Embryonic facial prominence (tissue), 1 donor: ENCODE data around the gene MEIS1.

ENCODE experiments used
- DNase-seq: peaks from one replicate; pipeline ENCODE4 v3.0.0-alpha.2; 2016; ENCODE audit errors: extremely low spot score

The MEIS1 gene

GRCh38 chr2:66507673-66508201 lies 72.8 kb downstream of the MEIS1 start:
- DNase-seq = no peak

DNA sequence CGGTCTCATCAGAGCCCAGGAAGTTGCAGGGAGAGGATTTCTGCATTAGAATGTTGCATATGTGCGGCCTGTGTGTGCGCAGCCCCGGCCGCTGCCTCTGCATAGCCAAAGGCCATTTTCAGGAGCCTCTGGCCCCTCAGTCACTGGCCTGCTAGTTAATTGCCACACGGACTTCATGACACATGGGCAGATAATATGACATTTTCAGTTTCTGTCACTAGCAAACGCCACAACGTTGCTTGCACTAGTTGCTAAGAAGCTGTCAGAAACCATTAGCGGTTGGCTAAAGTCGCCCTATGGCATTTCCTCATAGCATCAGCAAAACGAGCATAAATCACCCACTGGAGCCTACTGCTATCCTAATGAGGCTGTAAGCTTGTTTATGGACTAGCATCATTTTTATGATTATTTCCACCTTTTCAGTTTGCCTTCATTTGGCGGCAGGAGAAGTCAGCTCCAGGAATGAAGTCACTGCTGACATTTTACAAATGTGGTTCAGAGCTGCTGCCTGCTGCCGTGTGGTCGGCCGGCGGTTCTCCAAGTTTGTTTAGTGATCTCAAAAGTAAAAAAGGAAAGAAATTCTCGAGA lies 73.7 kb downstream of the MEIS1 start:
- DNase-seq = no peak

- no peak for DNase-seq
Measured at GRCh38 chr2:66509326-66509811, 74.4 kb downstream of the MEIS1 start.

DNA sequence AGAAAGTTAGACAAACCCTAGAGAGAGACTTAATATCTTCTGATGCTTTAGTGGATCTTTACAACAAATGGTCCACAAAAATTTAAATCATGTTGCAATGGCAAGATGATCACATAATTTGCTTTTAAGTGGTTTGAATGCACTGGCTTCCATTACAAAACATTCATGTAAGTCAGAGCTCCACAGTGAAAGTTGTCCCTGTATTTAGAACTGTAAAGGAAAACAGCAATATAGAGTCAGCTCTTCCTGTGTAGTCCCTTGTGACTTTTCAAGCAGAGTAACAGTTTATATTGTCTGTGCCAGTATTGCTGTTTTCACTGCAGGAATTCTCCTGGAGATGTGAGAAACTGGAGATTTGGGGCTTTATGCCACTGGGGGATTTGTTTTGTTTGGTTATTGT lies 77.7 kb downstream of the MEIS1 start:
- no peak for DNase-seq

DNA sequence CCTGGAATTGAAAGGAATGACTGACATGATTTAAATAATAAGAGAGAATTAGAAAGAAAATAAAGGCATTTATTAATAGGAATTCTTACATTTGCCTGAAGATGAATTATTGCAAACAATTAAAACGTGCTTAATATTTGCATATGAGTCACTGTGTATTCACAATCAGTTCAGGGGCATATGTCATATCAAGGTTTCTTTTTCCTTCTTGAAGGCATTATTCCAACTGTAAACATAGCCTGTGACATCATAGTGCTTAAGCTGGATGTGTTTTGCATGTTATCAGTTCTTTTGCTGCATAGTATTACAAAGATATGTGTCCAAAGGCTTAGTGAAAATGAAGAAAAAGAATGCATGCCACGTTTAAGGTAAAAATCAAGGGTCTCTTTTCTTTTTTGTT lies 80.8 kb downstream of the MEIS1 start:
- DNase-seq = no peak

DNA sequence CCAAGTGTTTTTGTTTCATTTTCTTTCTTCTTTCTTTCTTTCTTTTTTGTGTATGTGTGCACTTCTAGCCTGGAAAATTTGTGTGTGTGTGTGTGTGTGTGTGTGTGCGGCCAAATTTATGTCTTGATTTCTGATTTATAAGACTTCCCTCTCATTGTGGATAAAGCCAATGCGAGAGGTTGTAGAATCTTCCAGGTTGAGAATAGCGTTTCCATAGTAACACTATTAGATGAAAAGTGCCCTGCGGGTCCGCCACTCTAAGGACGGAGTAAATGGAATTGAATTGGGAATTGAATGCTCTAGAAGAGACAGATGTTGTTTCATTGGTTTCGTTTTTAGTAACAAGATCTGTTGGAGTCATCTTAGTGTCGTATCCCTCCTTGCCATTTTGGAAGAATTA lies 81.6 kb downstream of the MEIS1 start:
- no peak for DNase-seq

- DNase-seq = no peak
Measured at GRCh38 chr2:66517772-66518171, 82.8 kb downstream of the MEIS1 start.

DNA sequence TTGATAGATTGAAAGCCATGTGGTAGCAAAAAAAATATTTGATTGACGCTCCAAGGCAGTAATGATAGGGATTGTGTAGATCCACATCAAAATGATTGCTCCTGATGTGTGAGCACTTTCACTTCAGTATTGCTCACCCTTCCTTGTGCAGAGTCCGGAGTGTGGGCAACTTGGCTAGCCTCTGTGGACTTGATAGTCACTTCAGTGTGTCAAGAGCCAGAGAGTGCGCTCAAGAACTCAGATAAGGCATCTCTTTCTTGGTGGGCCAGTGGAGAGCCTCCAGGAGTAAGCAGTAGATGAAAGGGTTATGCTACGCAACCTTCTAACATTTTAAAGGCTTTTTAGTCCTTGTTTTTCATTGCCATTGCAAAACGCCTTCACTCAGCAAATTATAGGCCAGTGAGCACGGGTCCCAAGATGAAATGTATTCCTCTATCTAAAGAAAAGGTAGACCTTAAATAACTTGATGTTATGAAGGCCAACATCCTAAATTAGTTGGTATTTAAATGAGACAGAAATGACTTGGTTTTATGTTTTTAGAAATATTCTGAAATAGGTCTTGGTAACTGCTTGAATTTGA lies 84.4 kb downstream of the MEIS1 start:
- no peak for DNase-seq

DNA sequence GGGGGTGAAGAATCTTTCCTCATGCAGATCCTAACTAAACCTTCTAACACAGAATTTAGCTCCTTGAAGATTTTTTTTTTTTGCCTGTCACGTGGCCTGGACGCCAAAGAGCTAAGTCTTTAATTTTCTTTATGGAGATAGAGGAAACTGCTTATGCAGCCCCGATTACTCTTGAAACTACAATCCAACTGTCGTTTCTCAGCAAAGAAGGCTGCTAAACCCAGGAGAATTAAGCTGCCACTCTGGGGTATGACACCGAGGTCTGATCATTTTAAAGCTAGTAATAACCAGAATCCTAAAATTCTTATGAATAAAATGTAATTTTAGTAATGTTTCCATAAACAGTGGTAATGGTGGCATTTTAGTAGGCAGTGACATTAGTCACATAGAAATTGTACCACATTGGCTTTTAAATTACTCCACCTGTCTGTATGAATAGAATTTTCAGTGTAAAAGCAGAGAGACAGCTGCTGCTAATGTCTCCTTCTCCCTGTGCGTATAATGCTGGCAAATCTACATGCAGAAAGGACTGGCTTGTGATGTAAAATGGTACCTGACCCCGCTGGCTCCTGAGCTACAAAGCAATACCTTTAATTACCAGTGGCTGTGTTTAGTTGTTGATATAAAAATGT lies 86.5 kb downstream of the MEIS1 start:
- DNase-seq = no peak

GRCh38 chr2:66522611-66523376 lies 87.9 kb downstream of the MEIS1 start:
- no peak for DNase-seq

- DNase-seq = no peak
Measured at GRCh38 chr2:66523377-66523969, 88.5 kb downstream of the MEIS1 start.

DNA sequence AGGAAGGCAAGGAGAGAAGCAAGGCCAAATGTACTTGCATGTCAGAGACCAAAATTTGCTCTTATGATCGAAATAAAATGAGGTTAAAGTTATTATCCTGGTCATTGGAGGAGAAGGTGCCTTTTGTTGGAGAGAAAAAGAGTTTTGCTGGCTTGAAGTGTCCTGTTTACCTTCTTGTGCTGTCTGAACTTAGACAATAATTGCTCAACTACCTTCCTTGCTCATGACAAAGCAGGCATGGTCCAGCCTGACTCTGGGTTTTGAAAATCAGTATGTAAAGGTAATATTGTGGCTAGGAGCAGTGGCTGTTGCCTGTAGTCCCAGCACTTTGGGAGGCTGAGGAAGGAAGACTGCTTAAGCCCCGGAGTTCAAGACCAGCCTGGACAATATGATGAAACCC lies 89.1 kb downstream of the MEIS1 start:
- DNase-seq = no peak

GRCh38 chr2:66525606-66526005 lies 90.7 kb downstream of the MEIS1 start:
- DNase-seq = no peak

DNA sequence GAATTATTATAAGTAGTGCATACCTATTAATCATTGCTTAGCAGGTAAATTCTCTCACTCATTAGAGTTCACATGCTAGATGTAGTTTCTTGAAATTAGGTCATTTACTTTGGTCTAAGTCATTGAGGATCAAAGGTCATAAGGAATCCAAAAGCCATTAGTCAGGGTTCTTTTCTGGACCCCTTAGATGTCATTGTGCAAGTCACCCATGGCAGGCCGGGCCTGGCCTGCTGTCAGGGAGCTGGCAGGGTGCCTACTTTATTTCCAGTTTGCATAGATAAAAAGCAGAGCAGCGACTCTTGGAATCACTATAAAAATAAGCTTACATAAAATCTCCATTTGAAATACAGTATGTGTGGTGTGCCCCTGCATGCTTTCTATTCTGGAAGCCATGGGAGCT lies 91.3 kb downstream of the MEIS1 start:
- DNase-seq = no peak

DNA sequence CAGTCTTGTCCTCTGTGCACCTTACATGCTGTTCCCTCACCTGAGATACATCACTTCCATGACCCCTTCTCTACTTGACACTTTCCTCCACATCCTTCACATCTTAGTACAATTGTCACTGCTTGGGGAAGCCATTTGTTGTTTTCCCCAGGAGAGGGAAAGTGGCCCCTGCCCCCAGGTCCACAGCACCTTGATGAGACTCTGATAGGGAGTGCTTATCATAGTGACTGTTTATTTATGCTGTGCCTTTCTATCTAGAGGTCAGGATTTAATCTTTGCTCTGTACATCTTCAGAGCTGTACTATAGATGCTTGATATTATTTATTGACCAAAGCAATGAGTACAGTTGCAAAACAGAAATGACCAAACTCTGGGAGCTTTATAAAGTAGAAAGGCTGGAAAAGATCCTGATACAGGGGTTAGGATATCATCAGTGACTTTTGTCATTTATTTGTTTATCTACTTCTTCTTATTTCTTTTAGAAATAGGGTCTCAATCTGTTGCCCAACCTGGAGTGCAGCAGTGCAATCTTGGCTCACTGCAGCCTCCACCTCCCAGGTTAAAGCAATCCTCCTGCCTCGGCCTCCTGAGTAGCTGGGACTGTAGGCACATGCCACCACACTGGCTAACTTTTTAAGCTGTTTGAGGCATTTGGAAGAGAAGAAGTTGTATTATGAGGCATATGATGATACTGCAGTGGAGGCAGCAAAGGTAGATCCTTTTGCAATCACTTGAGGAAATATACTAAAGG lies 94.2 kb downstream of the MEIS1 start:
- no peak for DNase-seq

GRCh38 chr2:66530651-66531050 lies 95.7 kb downstream of the MEIS1 start:
- DNase-seq = no peak

GRCh38 chr2:66531155-66531554 lies 96.2 kb downstream of the MEIS1 start:
- DNase-seq = no peak

DNA sequence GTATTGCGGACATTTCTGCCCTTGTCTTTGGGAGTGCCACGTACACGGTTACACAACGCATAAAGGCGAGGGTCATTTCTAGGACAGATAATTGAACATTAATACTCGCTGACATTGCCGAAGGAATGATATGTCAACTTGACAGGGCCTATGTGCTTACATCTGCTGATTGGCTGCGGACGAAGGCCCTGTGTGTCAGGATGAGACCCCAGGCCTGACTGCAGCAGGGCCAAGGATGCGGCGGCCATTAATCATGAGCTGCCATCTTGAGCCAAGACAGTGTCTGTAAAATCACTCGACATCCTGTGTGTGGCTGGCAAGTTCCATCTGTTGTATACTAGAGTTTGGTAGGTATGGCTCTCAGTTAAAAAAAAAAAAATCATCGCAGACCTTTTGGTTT lies 96.6 kb downstream of the MEIS1 start:
- DNase-seq = no peak

GRCh38 chr2:66532972-66533868 lies 98.3 kb downstream of the MEIS1 start:
- no peak for DNase-seq

DNA sequence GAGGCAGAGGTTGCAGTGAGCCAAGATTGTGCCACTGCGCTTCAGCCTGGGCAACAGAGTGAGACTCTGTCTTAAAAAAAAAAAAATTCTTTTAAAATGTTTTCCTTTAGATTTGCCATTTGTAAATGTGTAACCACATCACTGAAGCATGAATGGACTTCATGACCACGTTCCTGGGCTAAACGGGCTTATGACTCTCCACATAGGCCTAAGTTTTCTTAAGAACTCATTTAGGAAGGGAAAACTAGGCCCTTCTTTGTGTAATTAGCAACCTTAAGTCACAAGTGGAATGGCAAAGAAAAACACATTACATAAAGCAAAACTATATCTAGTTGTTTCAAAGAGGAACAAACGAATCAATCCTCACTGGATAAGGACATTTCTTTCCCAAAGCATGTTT lies 99.5 kb downstream of the MEIS1 start:
- DNase-seq = no peak
